GM19455 (cell line): ENCODE data around the gene DACT2.
"Not testable (repeated sequence)": the region's sequence is repeated elsewhere in the genome, so short reads cannot be mapped to it uniquely, and the experiment has no call there.

Experiments
- ATAC-seq: cut with Tn5 transposase; IDR thresholded peaks from one replicate; pipeline ENCODE4 v1.9.1; 2021; ENCODE audit not compliant: unreplicated experiment

Gene DACT2

DNA sequence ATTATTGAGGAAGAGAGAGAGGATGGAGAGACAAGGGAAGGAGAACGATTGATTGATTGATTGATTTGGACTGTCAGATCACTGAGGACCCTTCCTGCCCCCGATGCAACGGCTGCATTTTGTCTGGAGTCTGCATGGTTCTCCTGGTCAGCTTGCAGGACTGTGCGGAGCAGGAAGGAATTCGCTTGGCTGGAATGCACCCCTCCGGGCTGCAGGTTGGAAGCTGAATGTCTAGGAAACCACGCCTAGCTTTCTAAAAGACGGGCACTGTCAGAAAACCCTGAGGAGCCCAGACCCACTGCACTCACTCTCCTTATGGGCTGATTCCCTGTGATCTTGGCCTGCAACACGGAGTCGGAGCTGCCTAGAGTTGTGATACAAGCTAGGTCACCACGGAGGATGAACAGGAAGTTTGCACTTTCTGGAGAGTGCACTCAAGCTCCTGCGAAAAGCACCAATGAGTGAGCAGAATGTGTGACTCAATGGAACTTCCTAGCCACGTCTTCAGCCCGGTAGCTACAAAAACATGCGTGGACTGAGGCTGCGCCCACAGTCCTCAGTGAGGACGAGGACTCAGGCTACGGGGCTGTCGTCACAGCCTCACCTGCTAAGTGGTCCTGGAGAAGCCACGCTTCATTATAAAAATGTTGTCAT is 14.4 kb downstream of the DACT2 start:
- ATAC-seq: no peak

DNA sequence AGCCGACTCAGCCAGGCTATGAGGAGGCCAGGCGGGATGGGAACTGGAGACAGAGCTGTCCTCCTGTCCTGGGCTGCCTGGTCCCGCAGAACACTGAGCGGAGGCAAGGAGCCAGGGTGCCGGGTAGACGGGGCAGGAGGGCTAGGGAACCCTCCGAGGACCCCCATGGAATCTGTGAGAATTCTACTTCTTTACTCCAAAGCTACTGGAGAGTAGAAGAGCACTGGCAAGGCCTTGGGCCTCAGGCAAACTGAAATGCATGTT is 14.9 kb downstream of the DACT2 start:
- no peak for ATAC-seq

DNA sequence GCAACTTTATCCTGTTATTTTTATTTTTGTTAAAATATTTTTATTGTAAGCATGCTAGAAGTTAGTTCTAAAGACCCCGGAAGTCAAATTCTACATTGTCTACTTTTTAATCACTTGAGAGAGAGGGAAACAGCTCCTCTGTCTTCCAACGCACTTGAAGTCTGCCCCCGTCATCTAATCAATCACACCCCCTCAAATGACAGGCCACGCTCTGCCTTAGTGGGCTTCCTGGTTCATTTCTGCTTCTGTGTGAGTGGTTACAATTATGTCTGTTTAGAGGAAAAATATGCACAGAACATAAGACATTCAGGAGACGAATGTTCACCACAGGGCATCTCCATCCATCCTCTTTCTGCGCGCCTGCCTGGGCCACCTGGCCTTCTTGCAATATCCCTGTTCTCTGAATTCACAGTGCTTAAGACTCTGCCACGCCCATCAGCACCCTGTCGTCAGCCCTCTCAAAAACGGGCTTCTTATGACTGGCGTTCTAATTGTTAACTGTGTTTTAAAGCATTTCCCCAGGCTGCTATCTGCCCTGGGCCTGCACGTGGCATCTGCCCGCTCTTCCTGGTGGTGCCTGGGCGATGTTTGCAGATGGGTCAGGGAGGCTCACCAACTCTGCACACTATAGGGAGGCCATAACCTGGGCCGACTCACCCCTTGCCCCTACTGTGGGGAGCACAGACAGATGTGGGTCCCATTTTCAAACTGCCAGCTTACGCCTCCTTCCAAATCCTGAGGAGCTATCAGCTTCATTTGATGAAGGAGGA is 15.4 kb downstream of the DACT2 start:
- no peak for ATAC-seq

DNA sequence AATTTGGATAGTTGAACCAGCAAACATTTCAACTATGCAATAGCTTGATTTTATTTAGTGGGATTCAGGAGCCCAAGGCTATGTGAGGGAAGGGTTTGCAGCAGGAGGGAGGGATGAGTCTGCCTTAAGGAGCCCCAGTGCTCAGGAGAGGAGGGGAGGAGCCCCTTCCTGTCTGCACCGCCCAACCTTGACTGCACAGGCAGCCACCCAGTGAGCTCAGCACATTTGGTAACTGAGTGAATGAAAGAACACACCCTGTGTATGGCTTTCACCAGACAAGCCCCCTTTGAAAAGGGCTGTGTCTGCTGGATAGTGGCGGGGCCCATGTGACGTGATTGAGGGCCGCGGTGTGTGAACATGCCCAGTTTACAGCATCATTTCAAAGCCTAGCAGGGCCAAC is 17.0 kb downstream of the DACT2 start:
- no peak for ATAC-seq

DNA sequence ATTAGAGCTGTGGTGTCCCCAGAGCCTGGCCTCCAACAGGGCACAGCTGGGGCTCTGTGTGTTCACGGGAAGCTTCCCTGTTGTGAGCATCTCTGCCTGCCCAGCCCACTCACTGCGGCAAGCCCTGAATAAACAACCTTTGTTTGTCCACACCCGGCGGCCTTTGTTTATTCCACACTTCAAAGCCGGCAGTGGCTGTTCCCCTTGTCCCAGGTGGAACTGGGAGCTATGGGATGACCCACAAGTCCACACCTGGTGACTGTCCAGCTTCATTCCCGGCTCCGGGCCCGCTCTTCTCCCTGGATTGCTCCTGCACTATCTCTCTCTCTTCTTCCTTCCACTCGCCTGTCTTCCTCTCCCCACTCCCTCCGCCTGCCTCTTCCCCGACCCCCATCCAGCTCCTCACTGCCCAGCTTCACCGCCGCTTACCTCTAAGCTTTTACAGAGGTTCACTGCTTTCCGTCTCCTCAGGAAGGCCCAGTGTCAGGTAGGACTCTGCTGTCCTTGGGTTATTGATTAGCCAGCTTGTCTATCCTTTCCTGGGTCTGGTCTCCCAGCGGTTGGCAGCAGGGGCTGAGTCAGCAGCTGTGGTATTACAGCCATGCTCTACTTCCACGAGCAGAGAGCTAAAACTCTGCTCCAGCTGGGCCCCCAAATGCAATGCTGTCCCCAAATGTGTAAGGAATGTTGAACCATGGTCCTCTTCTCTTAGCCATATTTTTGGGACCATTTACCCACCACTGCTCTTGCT is 17.8 kb downstream of the DACT2 start:
- no peak for ATAC-seq

DNA sequence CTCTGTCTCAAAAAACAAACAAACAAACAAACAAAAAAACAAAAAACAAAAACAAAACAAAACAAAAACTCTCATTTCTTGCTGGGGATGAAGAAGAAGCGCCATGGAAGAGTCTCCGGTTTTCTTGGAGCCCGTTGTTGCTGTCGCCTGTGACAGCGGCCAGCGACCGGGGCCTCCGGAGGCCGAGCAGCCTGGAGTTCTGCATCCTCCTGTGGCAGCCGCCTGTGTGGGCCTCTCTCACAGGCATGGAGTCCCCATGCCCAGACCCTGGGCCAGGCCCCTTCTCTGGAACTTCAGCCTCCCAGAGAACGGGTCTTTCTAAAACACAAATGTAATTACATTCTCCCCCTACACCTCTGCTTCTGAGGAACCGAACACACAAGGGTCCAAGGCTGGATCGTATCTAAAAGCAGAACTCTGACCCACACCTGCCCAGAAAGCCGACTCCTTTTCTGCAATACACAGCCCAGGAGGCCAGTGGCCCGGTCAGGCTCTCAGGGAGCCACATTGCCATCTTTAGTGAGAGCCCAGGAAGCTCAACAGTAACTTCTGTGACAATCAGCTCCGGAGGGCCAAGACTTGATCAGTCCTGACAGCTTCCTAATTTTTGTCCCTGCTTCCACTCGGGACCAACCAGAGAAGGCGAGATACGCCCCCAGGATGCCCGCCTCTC is 18.5 kb downstream of the DACT2 start:
- ATAC-seq: no peak

DNA sequence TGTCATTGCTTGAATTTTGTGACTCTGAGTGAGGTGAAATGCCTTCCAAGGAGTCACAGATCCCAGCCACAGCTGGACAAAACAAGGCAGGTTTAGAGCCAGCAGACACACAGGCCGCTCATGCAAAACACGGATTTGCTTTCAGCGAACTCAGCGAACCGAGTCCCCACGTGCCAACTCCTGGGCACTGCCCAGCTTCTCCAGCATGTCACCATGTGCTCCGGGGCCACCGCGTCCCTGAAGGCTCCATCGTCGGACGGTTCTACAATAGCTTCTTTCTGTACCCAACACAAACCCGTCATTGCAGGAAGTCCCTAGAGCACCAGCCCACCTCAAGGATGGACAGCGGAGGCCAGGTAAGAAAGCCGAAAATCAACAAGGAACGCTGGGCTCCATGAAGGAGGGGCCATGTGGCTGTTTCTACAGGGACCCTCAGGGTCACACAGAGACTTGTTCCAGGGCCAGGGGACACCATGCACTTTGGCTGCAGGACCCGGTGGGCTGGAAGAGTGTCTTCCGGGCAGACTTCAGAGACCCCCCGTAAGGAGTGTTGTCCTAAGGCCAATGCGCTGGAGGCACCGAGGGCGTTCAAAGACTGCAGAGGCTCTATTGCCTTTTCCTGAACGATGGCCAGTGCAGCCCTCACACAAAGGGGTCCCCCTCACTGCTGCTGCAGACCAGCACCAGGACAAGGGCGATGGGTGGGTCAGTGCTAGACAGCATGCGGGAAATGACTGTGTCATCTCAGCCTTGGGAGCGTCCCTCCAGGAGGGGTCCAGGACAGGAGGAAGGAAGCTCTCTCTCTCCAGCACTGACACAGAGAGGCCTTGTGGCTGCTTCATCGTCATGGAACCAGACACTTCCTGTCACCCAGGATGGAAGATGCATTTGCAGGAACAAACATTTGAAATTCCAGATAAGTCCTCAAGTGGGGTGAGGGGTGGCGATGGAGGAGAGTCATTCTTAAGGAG is 19.8 kb downstream of the DACT2 start:
- ATAC-seq: no peak

DNA sequence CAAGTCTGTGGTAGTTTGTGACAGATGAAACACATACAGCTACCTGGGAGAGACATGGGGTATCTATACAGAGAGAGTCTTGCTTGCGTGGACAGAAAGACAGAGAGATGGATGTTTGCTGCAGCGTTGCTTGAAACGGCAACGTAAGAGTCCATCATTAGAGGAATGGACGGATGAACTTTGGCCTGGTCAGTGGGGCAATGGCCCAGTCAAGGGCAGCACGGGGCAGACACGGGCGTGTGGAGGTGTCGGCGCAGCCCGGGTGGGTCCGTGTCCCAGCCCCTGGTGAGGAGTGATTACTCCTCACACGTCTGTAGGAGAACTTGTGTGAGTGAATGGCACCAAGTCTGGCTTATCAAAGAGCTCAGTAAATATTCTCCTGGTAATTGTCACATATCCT is 21.9 kb downstream of the DACT2 start:
- ATAC-seq: no peak

DNA sequence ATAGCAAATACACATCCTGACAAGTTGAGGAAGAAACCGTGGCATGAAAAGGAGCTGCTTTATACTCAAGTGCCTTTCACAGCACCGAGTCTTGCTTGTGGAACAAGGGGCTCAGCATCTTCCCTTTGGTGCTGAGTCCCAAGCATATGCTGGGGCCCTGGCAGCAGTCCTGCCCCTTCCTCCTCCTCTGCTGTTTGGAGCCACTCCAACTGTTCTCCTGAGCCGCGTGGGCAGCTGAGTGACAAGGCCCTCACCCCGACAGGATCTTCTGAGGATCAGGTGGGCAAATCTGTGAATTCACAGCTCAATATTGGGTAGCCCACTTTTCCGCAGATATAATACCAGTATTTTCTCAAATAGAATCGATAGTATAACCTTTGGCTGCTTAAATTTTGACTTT is 24.7 kb downstream of the DACT2 start:
- no peak for ATAC-seq

DNA sequence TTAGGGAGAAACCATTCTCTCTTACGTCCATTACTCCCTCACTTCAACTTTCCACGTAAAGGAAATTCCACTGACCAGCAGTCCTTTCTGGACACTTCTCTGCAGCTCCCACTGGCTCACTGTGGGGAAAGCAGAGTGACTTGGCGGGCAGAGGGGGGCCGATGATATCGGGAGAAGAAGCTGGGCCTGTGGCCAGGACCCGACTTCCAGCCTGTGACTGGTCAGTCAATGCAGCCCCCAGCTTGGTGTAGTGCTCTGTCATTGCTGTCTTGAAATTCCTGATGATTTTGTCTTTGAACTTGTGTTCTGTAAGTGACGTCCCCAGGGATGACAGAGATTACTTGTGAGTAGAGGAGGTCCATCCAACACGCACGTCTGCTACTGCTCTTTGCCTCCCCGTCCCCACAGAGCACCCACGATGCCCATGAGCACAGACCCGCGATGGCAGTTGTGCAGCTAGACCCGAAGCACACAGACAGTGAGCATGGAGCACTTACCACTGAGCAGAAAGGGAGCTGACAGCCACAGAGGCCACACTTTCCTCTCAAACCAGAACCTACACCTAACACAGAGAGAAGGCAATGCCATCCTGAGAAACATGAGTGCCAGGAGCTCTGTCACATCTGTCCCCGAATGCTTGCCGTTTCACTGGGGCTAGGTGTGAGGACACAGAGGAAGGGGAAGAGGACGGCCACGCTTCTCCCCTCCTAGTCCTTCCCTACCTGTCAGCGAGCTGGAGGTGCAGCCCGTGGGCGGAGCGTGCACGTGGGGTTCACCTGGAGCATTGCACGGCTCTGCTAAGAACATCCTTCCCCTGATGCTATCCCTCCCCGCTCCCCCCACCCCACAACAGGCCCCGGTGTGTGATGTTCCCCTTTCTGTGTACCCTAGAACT is 25.7 kb downstream of the DACT2 start:
- ATAC-seq: no peak

DNA sequence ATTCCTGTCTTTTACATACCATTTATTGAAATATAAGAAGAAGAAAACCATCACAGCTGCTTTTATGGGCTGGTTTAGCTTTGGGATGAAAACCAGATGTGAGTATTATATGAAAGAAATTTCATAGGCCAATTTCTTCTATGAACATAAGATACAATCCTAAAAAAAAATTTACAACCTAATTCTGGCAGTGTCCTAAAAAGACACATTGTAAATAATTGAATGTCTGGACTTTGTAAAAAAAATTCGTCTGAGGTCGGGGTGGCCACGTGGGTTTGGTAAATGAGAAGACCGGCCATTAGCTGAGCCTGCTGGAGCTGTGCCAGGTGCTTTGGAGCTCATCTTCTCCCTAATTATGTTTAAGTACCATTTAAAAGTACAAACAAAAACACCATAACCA is 26.8 kb downstream of the DACT2 start:
- no peak for ATAC-seq

DNA sequence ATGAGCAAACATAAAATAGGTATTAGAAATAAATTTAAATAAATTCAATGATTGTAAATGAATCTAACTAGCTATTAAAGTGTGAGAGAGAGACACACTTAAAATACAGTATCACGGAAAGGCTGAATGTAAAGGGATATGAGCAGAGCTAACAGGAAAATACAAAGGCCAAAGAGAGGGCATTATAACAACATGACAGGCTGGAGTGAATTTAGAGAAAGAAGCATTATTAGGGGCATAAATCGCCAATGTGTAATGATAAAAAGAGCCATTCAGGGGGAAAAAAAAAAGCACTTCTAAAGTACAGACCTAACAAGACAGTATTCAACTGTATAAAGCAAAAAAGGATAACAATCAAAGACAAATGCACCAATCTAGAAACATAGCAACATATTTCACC is 28.1 kb downstream of the DACT2 start:
- ATAC-seq: no peak

DNA sequence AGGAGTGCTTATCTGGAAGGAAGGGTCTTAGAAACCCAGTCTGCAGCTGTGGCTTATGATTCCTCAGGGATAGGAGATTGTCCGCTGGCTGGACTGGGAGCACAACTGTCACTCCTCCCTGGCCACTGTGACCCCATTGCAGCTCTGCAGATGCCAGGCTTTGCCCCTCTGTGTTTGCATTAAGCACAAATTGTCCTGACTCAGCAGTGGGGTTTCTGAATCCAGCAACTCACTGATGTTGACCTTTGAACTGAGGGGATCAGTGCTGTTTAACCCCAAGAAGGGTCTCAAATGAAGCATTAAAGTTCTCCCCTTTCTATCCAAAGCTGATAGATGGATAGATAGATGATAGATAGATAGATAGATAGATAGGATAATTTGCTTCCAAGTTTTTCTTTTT is 29.5 kb downstream of the DACT2 start:
- no peak for ATAC-seq

DNA sequence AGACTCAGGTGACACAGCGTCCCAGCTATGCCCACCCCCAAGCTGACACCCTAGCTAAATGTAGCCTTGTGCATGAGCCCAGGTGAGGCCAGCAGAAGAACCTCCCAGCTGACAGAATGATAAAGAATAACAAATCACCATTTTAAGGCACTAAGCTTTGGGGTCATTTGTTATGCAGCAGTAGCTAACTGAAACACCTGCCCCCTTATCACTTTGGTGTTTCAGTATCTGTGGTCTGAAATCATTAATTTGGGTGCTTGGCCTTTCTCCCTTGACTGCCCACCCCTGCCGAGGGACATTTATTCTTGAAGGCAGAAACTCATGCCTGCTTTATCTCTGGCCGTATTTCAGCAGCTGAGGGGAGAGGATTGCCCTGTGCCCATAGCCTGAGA is 30.0 kb downstream of the DACT2 start:
- no peak for ATAC-seq

DNA sequence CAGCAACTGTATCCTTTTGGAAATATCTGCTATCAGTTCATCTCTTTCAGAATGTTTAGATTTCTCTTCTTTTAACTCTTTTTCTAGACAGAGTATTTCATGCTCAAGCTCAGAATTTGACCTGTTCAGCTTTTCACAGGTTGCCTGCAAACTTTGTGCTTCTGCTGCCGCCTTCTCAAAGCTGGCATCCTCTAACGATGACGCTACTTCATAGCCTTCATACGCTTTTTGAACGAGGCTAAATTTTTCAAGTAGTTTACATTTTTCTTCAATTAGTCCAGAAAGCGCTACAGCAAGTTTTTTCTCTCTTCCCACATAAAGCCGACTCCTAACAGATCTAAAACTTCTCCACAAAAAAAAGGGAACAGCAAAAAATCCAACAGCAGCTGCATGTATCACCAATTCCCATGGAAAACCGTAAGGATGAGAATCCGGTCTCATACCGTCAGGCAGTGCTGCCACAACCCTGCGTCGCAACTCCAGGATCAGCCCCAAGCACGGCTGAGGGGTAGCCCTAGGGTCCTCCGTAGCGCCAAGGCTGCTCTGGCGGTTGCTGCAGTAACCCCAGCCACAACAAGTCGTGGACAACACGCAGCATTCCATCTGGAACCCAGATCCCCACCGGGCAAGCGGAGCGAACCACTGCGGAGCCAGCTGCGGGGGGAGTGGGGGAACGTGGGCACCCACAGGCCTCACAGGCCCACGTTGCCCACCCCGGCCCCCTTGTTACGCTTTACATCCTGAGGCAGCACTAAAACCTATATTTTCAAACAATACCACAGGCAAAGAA is 30.6 kb downstream of the DACT2 start:
- ATAC-seq: no peak

DNA sequence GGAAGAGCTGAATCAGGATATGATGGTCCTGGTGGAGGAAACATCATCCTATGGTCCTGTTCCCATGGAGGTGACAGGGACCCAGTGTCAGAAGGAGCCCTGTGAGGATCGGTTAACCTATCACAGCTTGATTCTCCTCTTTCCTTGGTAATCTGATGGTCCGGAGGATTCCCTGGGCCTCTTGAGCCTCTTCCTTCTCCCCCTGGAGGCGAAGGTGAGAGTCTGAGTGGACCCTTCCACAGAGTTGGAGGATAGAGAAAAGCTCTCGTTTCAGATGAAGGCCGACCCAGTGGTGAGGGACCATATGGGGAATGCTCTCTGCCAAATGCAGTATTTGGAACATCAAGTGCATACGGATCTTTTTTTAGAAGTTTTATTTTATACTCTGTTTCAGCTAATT is 32.1 kb downstream of the DACT2 start:
- ATAC-seq: not testable (repeated sequence)

DNA sequence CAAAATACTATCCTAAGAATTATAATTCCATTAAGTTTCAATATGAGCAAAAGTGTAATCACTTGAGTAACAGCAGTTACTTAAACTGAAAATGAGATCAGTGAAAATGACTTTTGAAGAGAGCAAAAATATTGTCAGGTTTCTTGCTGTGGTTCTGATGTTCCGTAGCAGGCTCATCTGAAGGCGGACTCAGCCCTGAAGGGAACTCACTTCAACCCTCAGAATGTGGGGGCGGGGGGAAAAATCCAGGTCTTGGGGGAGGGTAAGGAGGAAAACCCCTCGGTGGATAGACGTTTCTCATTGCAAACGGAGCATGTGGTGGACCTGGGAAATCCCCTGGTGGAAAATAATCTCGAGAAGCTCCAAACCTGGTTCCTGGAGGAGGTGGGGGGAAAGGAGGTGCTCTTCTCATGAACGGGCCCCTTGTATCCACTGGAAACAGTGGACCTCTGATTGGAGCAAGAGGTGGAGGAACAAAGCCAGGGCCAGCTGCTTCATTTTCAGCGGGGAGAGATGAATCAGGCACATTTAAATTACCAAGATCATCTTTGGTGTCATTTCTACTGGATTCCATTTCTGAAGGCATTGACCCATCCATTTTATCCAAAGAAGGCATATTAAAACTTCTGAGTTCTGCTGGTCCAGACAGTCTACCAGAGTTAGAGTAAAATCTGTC is 32.7 kb downstream of the DACT2 start:
- ATAC-seq: not testable (repeated sequence)

DNA sequence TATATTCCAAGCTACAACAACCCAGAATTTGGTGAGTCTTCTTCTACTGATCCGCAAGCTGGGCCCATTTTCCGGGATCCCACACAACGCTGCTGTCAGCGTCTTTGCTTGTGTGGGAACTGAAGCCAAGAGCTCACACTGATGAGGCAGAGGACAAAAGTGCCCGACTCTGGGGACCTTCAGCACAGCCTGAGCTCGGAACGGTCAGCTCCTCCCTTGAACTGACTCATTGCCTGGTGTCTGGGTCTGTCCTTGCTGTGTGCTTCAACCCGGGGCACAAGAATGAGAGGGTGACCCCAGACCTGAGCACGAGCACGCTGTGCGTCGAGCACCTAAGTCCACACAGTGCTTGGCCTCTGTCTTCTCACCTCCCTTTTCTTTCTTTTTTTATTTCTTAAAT is 33.5 kb downstream of the DACT2 start:
- ATAC-seq: no peak
